Tibial nerve (tissue), 4 donors: ENCODE measurements around the gene MTMR10. TPM values are rescaled to one million over a fixed set of nuclear protein-coding genes. Genes with fewer than 3 reads are reported as not detected.

ENCODE experiments used
- DNase-seq, 2 donors: peaks; one replicate each; pipeline ENCODE4 v3.0.0-alpha.2; 2019; ENCODE audit warnings: low spot score in 2 of 2
- H3K27ac ChIP-seq, 4 donors: fragments of 200-600 bp; sonication (generic) in 3 of 4; one replicate each; pipeline ENCODE4 v1.5.1; 2017 to 2019; ENCODE audit warnings: mild to moderate bottlenecking in 1 of 4
- H3K27me3 ChIP-seq, 2 donors: fragments of 200-600 bp; sonication (generic) in 1 of 2; one replicate each; pipeline versions ENCODE4 v1.5.1 to v1.6.0; 2017 to 2019
- H3K36me3 ChIP-seq, 3 donors: fragments of 200-600 bp; sonication (generic); one replicate each; pipeline ENCODE4 v1.5.1; 2018 to 2019
- H3K4me1 ChIP-seq, 4 donors: fragments of 200-600 bp; sonication (generic) in 3 of 4; one replicate each; pipeline ENCODE4 v1.5.1; 2017 to 2019
- H3K4me3 ChIP-seq, 4 donors: fragments of 200-600 bp; sonication (generic) in 3 of 4; one replicate each; pipeline ENCODE4 v1.5.1; 2017 to 2019; ENCODE audit warnings: mild to moderate bottlenecking in 1 of 4, moderate library complexity in 1 of 4
- H3K9me3 ChIP-seq, 4 donors: fragments of 200-600 bp; sonication (generic) in 3 of 4; one replicate each; pipeline ENCODE4 v1.5.1; 2017 to 2019
- CTCF ChIP-seq, 5 experiments: fragments of 200-600 bp in 3 of 5; fragments of 450-650 bp in 2 of 5; sonication (generic) in 3 of 5; IDR thresholded peaks; one replicate each; pipeline ENCODE4 v1.5.1; 2016 to 2019; ENCODE audit warnings: antibody characterized with exemption in 5 of 5, mild to moderate bottlenecking in 3 of 5, moderate library complexity in 2 of 5
- EP300 ChIP-seq, 2 donors: sonication (generic); formaldehyde crosslinking; IDR thresholded peaks; one replicate each; pipeline ENCODE4 v1.6.1; 2017; ENCODE audit warnings: antibody characterized with exemption in 2 of 2, mild to moderate bottlenecking in 1 of 2
- POLR2A ChIP-seq, 2 donors: fragments of 450-650 bp; IDR thresholded peaks; one replicate each; pipeline ENCODE4 v1.6.1; 2017; ENCODE audit warnings: antibody characterized with exemption in 2 of 2, mild to moderate bottlenecking in 2 of 2, moderate library complexity in 2 of 2
- WGBS, 2 donors: methylation state at CpG; one replicate each; pipeline ENCODE4 v1.1.5; 2018; 5-methylcytosine and 5-hydroxymethylcytosine counted together
- total RNA-seq, 4 donors: library from RNA; depleted of rRNA; stranded (reverse); fragments of >200 nt; gene quantifications; one replicate each; pipeline ENCODE4 v1.1.0, GENCODE V29; 2016

MTMR10 gene
- total RNA-seq, 4 donors from 2014 or later, result 44.4 to 58.6 (median 53.8) TPM

- no peak for DNase-seq
- no peak overlapping the region for H3K27ac ChIP-seq
- H3K4me3 ChIP-seq, result no peak overlapping the region
- WGBS, 2 donors, result 56 to 59% methylated on average over 7 of the region's 7 CpGs
- H3K27me3 ChIP-seq, result no peaks in the 10 kb centered on the region
- TF ChIP-seq POLR2A (IDR thresholded peaks at IDR 0.05), result no peak
- no peak for TF ChIP-seq EP300 (IDR thresholded peaks at IDR 0.05)
- TF ChIP-seq CTCF (IDR thresholded peaks at IDR 0.05), result no peak
- peaks cover 4 to 90% (median 29%) of the 10 kb centered on the region in 3 donors for H3K36me3 ChIP-seq
- peaks cover 0 to 4% (median 0%) of the 10 kb centered on the region in 4 donors for H3K9me3 ChIP-seq
- peaks cover 0 to 26% (median 0%) of the 10 kb centered on the region in 4 donors for H3K4me1 ChIP-seq
These were observed 37.6 kb downstream of the MTMR10 start for GRCh38 chr15:30953731-30954378.

- Histone ChIP-seq H3K4me3 (no peak overlapping the region), H3K27me3 (no peaks in the 10 kb centered on the region), H3K9me3 (peaks cover 0 to 4% (median 0%) of the 10 kb centered on the region in 4 donors), H3K36me3 (peaks cover 4 to 90% (median 25%) of the 10 kb centered on the region in 3 donors), H3K4me1 (peaks cover 0 to 26% (median 0%) of the 10 kb centered on the region in 4 donors), H3K27ac (no peak overlapping the region)
- WGBS, 2 donors, result 85 to 89% methylated on average over 7 of the region's 7 CpGs
- TF ChIP-seq POLR2A (IDR thresholded peaks at IDR 0.05) (no peak), CTCF (IDR thresholded peaks at IDR 0.05) (no peak), EP300 (IDR thresholded peaks at IDR 0.05) (no peak)
- DNase-seq, result no peak
These were observed 38.2 kb downstream of the MTMR10 start for GRCh38 chr15:30953183-30953582.

GRCh38 chr15:30943654-30944335 lies 47.6 kb downstream of the MTMR10 start:
- no peak for DNase-seq
- TF ChIP-seq CTCF (IDR thresholded peaks at IDR 0.05) (no peak), EP300 (IDR thresholded peaks at IDR 0.05) (no peak), POLR2A (IDR thresholded peaks at IDR 0.05) (no peak)
- Histone ChIP-seq H3K4me1 (no peaks in the 10 kb centered on the region), H3K9me3 (peaks cover 0 to 2% (median 0%) of the 10 kb centered on the region in 4 donors), H3K4me3 (no peak overlapping the region), H3K27ac (no peak overlapping the region), H3K36me3 (peaks cover 2 to 100% (median 26%) of the 10 kb centered on the region in 3 donors), H3K27me3 (no peaks in the 10 kb centered on the region)
- WGBS, 2 donors, result 89 to 92% methylated on average over 8 of the region's 8 CpGs

DNA sequence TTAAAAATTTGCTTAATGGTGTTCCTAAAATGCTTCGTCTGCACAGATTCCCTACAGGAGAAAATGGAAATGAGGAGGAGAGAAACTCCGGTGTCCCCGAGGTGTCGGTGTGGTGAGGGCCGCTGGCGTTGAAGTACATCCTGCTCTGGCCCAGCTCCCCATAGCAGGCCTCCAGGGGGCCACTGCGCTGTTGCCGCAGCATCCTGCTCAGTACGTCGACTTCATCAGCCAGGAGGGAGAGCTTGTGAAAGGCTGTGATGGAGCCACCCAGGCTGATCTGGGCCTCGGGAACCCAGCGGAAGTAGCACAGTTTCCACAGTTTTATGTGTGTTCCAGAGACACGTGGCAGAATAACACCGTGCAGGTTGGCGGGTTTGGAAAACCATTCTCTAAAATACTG lies 49.9 kb downstream of the MTMR10 start:
- no peak for DNase-seq
- Histone ChIP-seq H3K9me3 (peaks cover 0 to 2% (median 0%) of the 10 kb centered on the region in 4 donors), H3K36me3 (peaks cover 2 to 100% (median 31%) of the 10 kb centered on the region in 3 donors), H3K4me3 (no peak overlapping the region), H3K27ac (no peak overlapping the region), H3K27me3 (no peaks in the 10 kb centered on the region), H3K4me1 (no peaks in the 10 kb centered on the region)
- TF ChIP-seq EP300 (IDR thresholded peaks at IDR 0.05), result no peak
- no peak for TF ChIP-seq CTCF (IDR thresholded peaks at IDR 0.05)
- TF ChIP-seq POLR2A (IDR thresholded peaks at IDR 0.05), result no peak
- WGBS, 2 donors, result 86 to 87% methylated on average over 13 to 15 of the region's 15 CpGs

GRCh38 chr15:30940359-30940758 lies 51.1 kb downstream of the MTMR10 start:
- Histone ChIP-seq H3K27me3 (no peaks in the 10 kb centered on the region), H3K4me1 (no peaks in the 10 kb centered on the region), H3K27ac (peak overlapping the region in 1 of 4 donors; percentile 13), H3K4me3 (no peak overlapping the region), H3K9me3 (peaks cover 0 to 2% (median 0%) of the 10 kb centered on the region in 4 donors), H3K36me3 (peaks cover 2 to 99% (median 25%) of the 10 kb centered on the region in 3 donors)
- no peak for DNase-seq
- WGBS, 2 donors, result 86 to 94% methylated on average over 4 of the region's 4 CpGs
- TF ChIP-seq EP300 (IDR thresholded peaks at IDR 0.05) (no peak), POLR2A (IDR thresholded peaks at IDR 0.05) (no peak), CTCF (IDR thresholded peaks at IDR 0.05) (no peak)
